Epithelial cell of proximal tubule (primary cell): Measurements from ENCODE around the gene RNF115. TPM values are rescaled to one million over a fixed set of nuclear protein-coding genes. Genes with fewer than 3 reads are reported as not detected.

ENCODE experiments used
- DNase-seq: peaks from one replicate; pipeline ENCODE4 v3.0.0-alpha.2; 2011; ENCODE audit warnings: low read depth
- H3K4me3 ChIP-seq: 2 replicates; pipeline ENCODE4 v1.5.1; 2011; ENCODE audit warnings: low read depth, mild to moderate bottlenecking, low read length
- total RNA-seq: library from RNA; depleted of rRNA; stranded (reverse); fragments of >200 nt; gene quantifications from 2 replicates; pipeline ENCODE4 v1.2.3, GENCODE V29; 2015
- TF ChIP-seq, protein P1 (sequence below): conservative IDR thresholded peaks from 2 replicates; pipeline ENCODE4 v1.5.1; 2012; ENCODE audit warnings: low read depth, mild to moderate bottlenecking, low read length

Gene RNF115
- total RNA-seq, 1 donor from 2014 or later: 10.4 TPM

- H3K4me3 ChIP-seq: no peak overlapping the region
- no peak for DNase-seq
- TF ChIP-seq, protein P1, sequence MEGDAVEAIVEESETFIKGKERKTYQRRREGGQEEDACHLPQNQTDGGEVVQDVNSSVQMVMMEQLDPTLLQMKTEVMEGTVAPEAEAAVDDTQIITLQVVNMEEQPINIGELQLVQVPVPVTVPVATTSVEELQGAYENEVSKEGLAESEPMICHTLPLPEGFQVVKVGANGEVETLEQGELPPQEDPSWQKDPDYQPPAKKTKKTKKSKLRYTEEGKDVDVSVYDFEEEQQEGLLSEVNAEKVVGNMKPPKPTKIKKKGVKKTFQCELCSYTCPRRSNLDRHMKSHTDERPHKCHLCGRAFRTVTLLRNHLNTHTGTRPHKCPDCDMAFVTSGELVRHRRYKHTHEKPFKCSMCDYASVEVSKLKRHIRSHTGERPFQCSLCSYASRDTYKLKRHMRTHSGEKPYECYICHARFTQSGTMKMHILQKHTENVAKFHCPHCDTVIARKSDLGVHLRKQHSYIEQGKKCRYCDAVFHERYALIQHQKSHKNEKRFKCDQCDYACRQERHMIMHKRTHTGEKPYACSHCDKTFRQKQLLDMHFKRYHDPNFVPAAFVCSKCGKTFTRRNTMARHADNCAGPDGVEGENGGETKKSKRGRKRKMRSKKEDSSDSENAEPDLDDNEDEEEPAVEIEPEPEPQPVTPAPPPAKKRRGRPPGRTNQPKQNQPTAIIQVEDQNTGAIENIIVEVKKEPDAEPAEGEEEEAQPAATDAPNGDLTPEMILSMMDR: no peak
Measured at GRCh38 chr1:145695821-145696629, 127.9 kb downstream of the RNF115 start.

GRCh38 chr1:145692785-145693443 is 131.0 kb downstream of the RNF115 start:
- H3K4me3 ChIP-seq: no peak overlapping the region
- DNase-seq: peak; percentile 86
- TF ChIP-seq, protein P1: no peak

GRCh38 chr1:145690587-145691558 is 133.0 kb downstream of the RNF115 start:
- H3K4me3 ChIP-seq: no peak overlapping the region
- TF ChIP-seq, protein P1: no peak
- DNase-seq: no peak

DNA sequence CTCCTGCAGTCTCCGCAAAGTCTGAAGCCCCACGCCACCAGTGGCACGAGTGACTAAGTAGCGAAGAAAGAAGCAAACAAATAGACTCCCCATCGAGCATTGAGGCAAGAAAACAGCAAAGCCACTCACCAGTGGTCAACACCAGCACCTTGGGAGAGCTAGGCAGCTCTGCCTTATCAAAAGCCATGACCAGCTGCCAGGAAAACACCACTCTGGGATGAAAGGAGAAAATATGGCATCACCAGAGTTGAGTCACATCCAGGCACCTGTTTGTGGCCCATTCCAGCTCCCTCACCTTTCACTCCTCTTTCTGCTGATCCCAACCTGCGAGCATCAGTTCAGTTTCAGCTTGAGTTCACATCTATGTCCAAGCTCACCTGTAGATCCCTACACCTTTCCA is 134.0 kb downstream of the RNF115 start:
- DNase-seq: no peak
- TF ChIP-seq, protein P1: no peak
- no peak overlapping the region for H3K4me3 ChIP-seq

- H3K4me3 ChIP-seq: no peak overlapping the region
- no peak for DNase-seq
- TF ChIP-seq, protein P1: no peak
Measured at GRCh38 chr1:145688924-145689323, 135.0 kb downstream of the RNF115 start.

Other genes starting within 250 kb of the RNF115 start
- gene GPR89A, start 216.1 kb downstream of the RNF115 start, total RNA-seq: 22.0 and 23.5 TPM in 2 replicates
- 2.9 and 5.0 TPM in 2 replicates for gene PDZK1, start 116.7 kb downstream of the RNF115 start, total RNA-seq
- gene CD160, start 104.6 kb downstream of the RNF115 start, total RNA-seq: not detected in 2 replicates
- gene POLR3C, start 105 bp upstream of the RNF115 start, total RNA-seq: 44.3 and 49.2 TPM in 2 replicates
- gene NUDT17, start 21.5 kb upstream of the RNF115 start, total RNA-seq: 4.0 and 4.3 TPM in 2 replicates
- 17.8 and 27.8 TPM in 2 replicates for gene PIAS3, start 35.0 kb upstream of the RNF115 start, total RNA-seq
- gene ANKRD35, start 61.8 kb upstream of the RNF115 start, total RNA-seq: 0.36 and 1.6 TPM in 2 replicates
- gene ITGA10, start 86.0 kb upstream of the RNF115 start, total RNA-seq: 0.14 and 0.17 TPM in 2 replicates
- 19.8 and 24.7 TPM in 2 replicates for gene PEX11B, start 94.6 kb upstream of the RNF115 start, total RNA-seq
- 228 and 360 TPM in 2 replicates for gene RBM8A, start 103.4 kb upstream of the RNF115 start, total RNA-seq
- gene LIX1L, start 133.9 kb upstream of the RNF115 start, total RNA-seq: 22.3 and 32.5 TPM in 2 replicates
- 0.06 and 0.14 TPM in 2 replicates for gene ANKRD34A, start 140.5 kb upstream of the RNF115 start, total RNA-seq
- 15.6 and 16.1 TPM in 2 replicates for gene POLR3GL, start 140.6 kb upstream of the RNF115 start, total RNA-seq
- 22.1 and 198 TPM in 2 replicates for gene TXNIP, start 172.5 kb upstream of the RNF115 start, total RNA-seq
- gene HJV, start 197.6 kb upstream of the RNF115 start, total RNA-seq: 0.35 TPM in 1 of 2 replicates, not detected in the other